Vagina (tissue), 2 donors: ENCODE data around the gene SNF8. TPM values are rescaled to one million over a fixed set of nuclear protein-coding genes. Genes with fewer than 3 reads are reported as not detected.
"Not testable (repeated sequence)": the region's sequence is repeated elsewhere in the genome, so short reads cannot be mapped to it uniquely, and the experiment has no call there.

Experiments used
- DNase-seq, 2 donors: peaks; one replicate each; pipeline ENCODE4 v3.0.0-alpha.2; 2017; ENCODE audit errors: extremely low spot score in 2 of 2
- H3K27ac ChIP-seq: fragments of 200-600 bp; sonication (generic); one replicate; pipeline ENCODE4 v1.5.1; 2019
- H3K27me3 ChIP-seq: fragments of 200-600 bp; sonication (generic); one replicate; pipeline ENCODE4 v1.5.1; 2019
- H3K36me3 ChIP-seq, 2 donors: fragments of 200-600 bp; sonication (generic); one replicate each; pipeline ENCODE4 v1.5.1; 2017 to 2019
- H3K4me1 ChIP-seq: fragments of 200-600 bp; sonication (generic); one replicate; pipeline ENCODE4 v1.5.1; 2019
- H3K4me3 ChIP-seq, 2 donors: fragments of 200-600 bp; sonication (generic); 1 replicate in 1 of 2; 2 replicates in 1 of 2; pipeline ENCODE4 v1.5.1; 2016 to 2019
- H3K9me3 ChIP-seq: fragments of 200-600 bp; sonication (generic); one replicate; pipeline ENCODE4 v1.5.1; 2019
- CTCF ChIP-seq, 3 experiments: fragments of 450-650 bp in 2 of 3; fragments of 200-600 bp in 1 of 3; sonication (generic) in 1 of 3; IDR thresholded peaks; one replicate each; pipeline ENCODE4 v1.5.1; 2017 to 2019; ENCODE audit warnings: antibody characterized with exemption in 3 of 3, mild to moderate bottlenecking in 2 of 3, moderate library complexity in 2 of 3
- POLR2A ChIP-seq, 2 donors: fragments of 450-650 bp; IDR thresholded peaks; one replicate each; pipeline ENCODE4 v1.6.1; 2017; ENCODE audit warnings: antibody characterized with exemption in 2 of 2, mild to moderate bottlenecking in 2 of 2, moderate library complexity in 2 of 2
- POLR2AphosphoS5 ChIP-seq, 2 donors: sonication (generic); formaldehyde crosslinking; IDR thresholded peaks; one replicate each; pipeline ENCODE4 v1.9.0; 2017; ENCODE audit warnings: antibody characterized with exemption in 2 of 2, mild to moderate bottlenecking in 2 of 2, low read depth in 1 of 2; ENCODE audit not compliant: insufficient read depth in 1 of 2
- intact Hi-C: fragments of 100-400 bp; cut with DNase I; formaldehyde crosslinking; loops from one replicate; pipeline ENCODE4 v1.15.1; 2023
- total RNA-seq: library from RNA; depleted of rRNA; stranded (reverse); fragments of >200 nt; gene quantifications from one replicate; pipeline ENCODE4 v1.2.3, GENCODE V29; 2016

SNF8 gene
- total RNA-seq, 1 donor from 2014 or later, result 64.1 TPM

GRCh38 chr17:48960834-48961515 lies 16.3 kb upstream of the SNF8 start:
- no peaks in the 10 kb centered on the region for H3K4me1 ChIP-seq
- no peak overlapping the region for H3K4me3 ChIP-seq
- no peak for DNase-seq
- TF ChIP-seq POLR2AphosphoS5 (IDR thresholded peaks at IDR 0.05; ENCODE audit: insufficient read depth in 1 of 2, low read depth in 1 of 2), result no peak
- no peak for TF ChIP-seq CTCF (IDR thresholded peaks at IDR 0.05)
- TF ChIP-seq POLR2A (IDR thresholded peaks at IDR 0.05), result no peak
- no peak overlapping the region for H3K27ac ChIP-seq
- H3K9me3 ChIP-seq, result no peaks in the 10 kb centered on the region
- intact Hi-C loops, result loop anchor here (10.0 kb wide), 1 partner anchor 64 kb away; no protein-coding TSS in a partner anchor
- no peaks in the 10 kb centered on the region for H3K36me3 ChIP-seq
- no peaks in the 10 kb centered on the region for H3K27me3 ChIP-seq

- DNase-seq, result no peak
- H3K4me1 ChIP-seq, result no peaks in the 10 kb centered on the region
- no peak overlapping the region for H3K27ac ChIP-seq
- intact Hi-C loops, result no loop called here
- H3K27me3 ChIP-seq, result no peaks in the 10 kb centered on the region
- TF ChIP-seq CTCF (IDR thresholded peaks at IDR 0.05) (no peak), POLR2A (IDR thresholded peaks at IDR 0.05) (no peak), POLR2AphosphoS5 (IDR thresholded peaks at IDR 0.05; ENCODE audit: insufficient read depth in 1 of 2, low read depth in 1 of 2) (no peak)
- H3K36me3 ChIP-seq, result no peaks in the 10 kb centered on the region
- no peaks in the 10 kb centered on the region for H3K9me3 ChIP-seq
- H3K4me3 ChIP-seq, result no peak overlapping the region
Observed at GRCh38 chr17:48954300-48954755, 9.7 kb upstream of the SNF8 start.

- no peaks in the 10 kb centered on the region for H3K27me3 ChIP-seq
Observed at GRCh38 chr17:48952904-48953303, 8.3 kb upstream of the SNF8 start.

GRCh38 chr17:48951572-48951971 lies 6.9 kb upstream of the SNF8 start:
- intact Hi-C loops, result no loop called here
- no peaks in the 10 kb centered on the region for H3K4me1 ChIP-seq
- DNase-seq, result no peak
- no peaks in the 10 kb centered on the region for H3K36me3 ChIP-seq
- TF ChIP-seq POLR2AphosphoS5 (IDR thresholded peaks at IDR 0.05; ENCODE audit: insufficient read depth in 1 of 2, low read depth in 1 of 2) (no peak), POLR2A (IDR thresholded peaks at IDR 0.05) (no peak), CTCF (IDR thresholded peaks at IDR 0.05) (no peak)
- no peaks in the 10 kb centered on the region for H3K27me3 ChIP-seq
- H3K4me3 ChIP-seq, result no peak overlapping the region
- H3K9me3 ChIP-seq, result no peaks in the 10 kb centered on the region
- no peak overlapping the region for H3K27ac ChIP-seq

More at GRCh38 chr17:48952904-48953303, 8.3 kb upstream of the SNF8 start:
- Histone ChIP-seq H3K36me3 (no peaks in the 10 kb centered on the region), H3K4me1 (no peaks in the 10 kb centered on the region), H3K4me3 (no peak overlapping the region), H3K27ac (no peak overlapping the region), H3K9me3 (no peaks in the 10 kb centered on the region)
- no peak for TF ChIP-seq POLR2A (IDR thresholded peaks at IDR 0.05)
- no peak for TF ChIP-seq POLR2AphosphoS5 (IDR thresholded peaks at IDR 0.05; ENCODE audit: insufficient read depth in 1 of 2, low read depth in 1 of 2)
- TF ChIP-seq CTCF (IDR thresholded peaks at IDR 0.05), result no peak
- intact Hi-C loops, result no loop called here
- no peak for DNase-seq

- H3K4me1 ChIP-seq, result peaks cover 20% of the 10 kb centered on the region
- intact Hi-C loops, H3K27me3 ChIP-seq, H3K9me3 ChIP-seq, DNase-seq: not testable (repeated sequence)
- peak overlapping the region; percentile 84 to 96 for H3K4me3 ChIP-seq
- H3K36me3 ChIP-seq, result peaks cover 0 to 12% of the 10 kb centered on the region in 2 donors
- H3K27ac ChIP-seq, result peak overlapping the region; percentile 83
Observed at GRCh38 chr17:48945261-48945651, 614 bp upstream of the SNF8 start.
